Left ventricle myocardium inferior (tissue), 1 donor: ENCODE data around the gene TLL2. TPM values are rescaled to one million over a fixed set of nuclear protein-coding genes. Genes with fewer than 3 reads are reported as not detected.

ENCODE experiments used
- DNase-seq: peaks from one replicate; pipeline ENCODE4 v3.0.0-alpha.2; 2020
- H3K27ac ChIP-seq: fragments of 200-600 bp; replicated peaks from 2 replicates; pipeline ENCODE4 v1.8.0; 2021
- H3K27me3 ChIP-seq: fragments of 200-600 bp; 2 replicates; pipeline ENCODE4 v1.8.0; 2021; ENCODE audit warnings: low read depth
- H3K36me3 ChIP-seq: fragments of 200-600 bp; 2 replicates; pipeline ENCODE4 v1.8.0; 2021
- H3K4me1 ChIP-seq: fragments of 200-600 bp; 2 replicates; pipeline ENCODE4 v1.8.0; 2021
- H3K4me3 ChIP-seq: fragments of 200-600 bp; 2 replicates; pipeline ENCODE4 v1.8.0; 2021; ENCODE audit warnings: mild to moderate bottlenecking, moderate library complexity
- H3K9me3 ChIP-seq: fragments of 200-600 bp; replicated peaks from 2 replicates; pipeline ENCODE4 v1.8.0; 2021
- intact Hi-C: fragments of 100-400 bp; cut with micrococcal nuclease; formaldehyde crosslinking; loops from one replicate; pipeline ENCODE4 v1.11.0; 2022
- total RNA-seq: library from RNA; stranded (reverse); fragmentation: NEBNext Ultra II Directional; extraction: Animal tissue kit (Norgen Biotek cat#: 25700); gene quantifications from one replicate; pipeline ENCODE4 v1.2.1, GENCODE V29; 2021
- TF ChIP-seq, protein P1 (sequence below): fragments of 200-600 bp; IDR thresholded peaks from 2 replicates; pipeline ENCODE4 v1.8.0; 2021; ENCODE audit warnings: antibody characterized with exemption, mild to moderate bottlenecking, borderline replicate concordance
- donor health status: DM: no; HTN: yes; CAD: no; lungs with severe emphysema.

Gene TLL2
- total RNA-seq, 1 donor from 2014 or later: 7.0 TPM

DNA sequence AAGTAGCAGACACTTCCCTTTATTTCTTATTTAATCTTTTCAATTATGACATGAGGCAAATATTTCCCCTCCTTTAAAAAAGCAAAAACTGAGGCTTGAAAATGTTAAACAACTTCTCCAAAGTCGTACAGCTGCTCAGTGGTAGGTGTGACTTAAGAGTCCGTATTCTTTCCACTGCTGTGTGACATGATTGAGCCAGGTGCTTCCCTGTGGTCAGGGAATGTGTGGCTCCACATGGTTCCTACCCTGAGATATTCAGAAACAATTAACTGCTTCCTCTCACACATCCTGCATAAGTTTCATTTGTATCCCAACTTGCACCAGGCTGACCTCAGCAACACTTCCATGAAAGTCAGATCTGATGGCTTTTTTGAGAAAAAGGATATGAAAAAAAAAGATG is 168.5 kb downstream of the TLL2 start:
- TF ChIP-seq, protein P1, sequence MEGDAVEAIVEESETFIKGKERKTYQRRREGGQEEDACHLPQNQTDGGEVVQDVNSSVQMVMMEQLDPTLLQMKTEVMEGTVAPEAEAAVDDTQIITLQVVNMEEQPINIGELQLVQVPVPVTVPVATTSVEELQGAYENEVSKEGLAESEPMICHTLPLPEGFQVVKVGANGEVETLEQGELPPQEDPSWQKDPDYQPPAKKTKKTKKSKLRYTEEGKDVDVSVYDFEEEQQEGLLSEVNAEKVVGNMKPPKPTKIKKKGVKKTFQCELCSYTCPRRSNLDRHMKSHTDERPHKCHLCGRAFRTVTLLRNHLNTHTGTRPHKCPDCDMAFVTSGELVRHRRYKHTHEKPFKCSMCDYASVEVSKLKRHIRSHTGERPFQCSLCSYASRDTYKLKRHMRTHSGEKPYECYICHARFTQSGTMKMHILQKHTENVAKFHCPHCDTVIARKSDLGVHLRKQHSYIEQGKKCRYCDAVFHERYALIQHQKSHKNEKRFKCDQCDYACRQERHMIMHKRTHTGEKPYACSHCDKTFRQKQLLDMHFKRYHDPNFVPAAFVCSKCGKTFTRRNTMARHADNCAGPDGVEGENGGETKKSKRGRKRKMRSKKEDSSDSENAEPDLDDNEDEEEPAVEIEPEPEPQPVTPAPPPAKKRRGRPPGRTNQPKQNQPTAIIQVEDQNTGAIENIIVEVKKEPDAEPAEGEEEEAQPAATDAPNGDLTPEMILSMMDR: no peak
- Histone ChIP-seq H3K36me3 (no peaks in the 10 kb centered on the region), H3K4me1 (no peaks in the 10 kb centered on the region), H3K27ac (no peak overlapping the region), H3K4me3 (no peak overlapping the region), H3K9me3 (peaks cover 20% of the 10 kb centered on the region), H3K27me3 (no peaks in the 10 kb centered on the region)
- intact Hi-C loops: no loop called here
- no peak for DNase-seq

DNA sequence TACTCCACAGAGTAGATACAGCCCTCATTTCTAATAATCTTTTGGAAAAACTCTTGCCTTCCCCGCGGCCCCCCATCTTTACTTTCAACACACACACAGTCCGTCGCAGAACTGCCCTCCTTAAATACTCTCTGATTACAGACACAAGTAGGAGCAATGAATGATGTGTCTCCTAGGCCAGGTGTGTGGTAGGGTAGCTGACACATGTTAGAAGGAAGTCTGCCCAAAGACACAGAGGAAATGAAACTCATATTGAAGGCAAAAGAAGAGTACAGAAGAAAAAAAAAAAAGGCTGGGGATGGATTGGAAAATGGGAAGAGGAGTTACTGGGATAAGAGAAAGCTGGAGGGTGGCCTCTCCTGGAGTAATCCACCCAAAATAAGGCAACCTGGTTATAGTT is 169.5 kb downstream of the TLL2 start:
- TF ChIP-seq, protein P1: no peak
- H3K27ac ChIP-seq: no peak overlapping the region
- H3K4me3 ChIP-seq: no peak overlapping the region
- intact Hi-C loops: no loop called here
- H3K27me3 ChIP-seq: no peaks in the 10 kb centered on the region
- no peaks in the 10 kb centered on the region for H3K36me3 ChIP-seq
- H3K4me1 ChIP-seq: peaks cover 9% of the 10 kb centered on the region
- H3K9me3 ChIP-seq: peaks cover 20% of the 10 kb centered on the region
- no peak for DNase-seq

DNA sequence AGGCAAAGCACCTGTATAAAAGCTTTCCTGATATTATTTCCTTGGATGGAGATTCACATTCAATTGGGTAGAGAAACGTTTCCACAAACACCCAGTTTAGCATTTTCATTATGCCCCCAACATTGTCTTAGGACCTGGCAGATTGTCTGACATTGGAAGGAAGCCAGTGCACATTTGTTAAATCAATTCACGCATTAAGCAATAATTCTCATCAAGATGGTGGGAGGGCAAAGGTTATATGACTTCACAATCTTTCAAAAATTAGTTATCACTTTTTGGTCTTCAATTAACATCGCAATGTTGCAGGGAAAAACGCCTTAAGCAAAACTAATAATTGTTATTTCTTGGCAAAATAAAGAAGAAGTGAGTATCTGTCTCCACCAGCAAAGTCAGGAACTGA is 171.3 kb downstream of the TLL2 start:
- Histone ChIP-seq H3K27me3 (no peaks in the 10 kb centered on the region), H3K4me3 (no peak overlapping the region), H3K9me3 (peaks cover 20% of the 10 kb centered on the region), H3K4me1 (peaks cover 10% of the 10 kb centered on the region), H3K36me3 (no peaks in the 10 kb centered on the region), H3K27ac (no peak overlapping the region)
- intact Hi-C loops: no loop called here
- TF ChIP-seq, protein P1: no peak
- no peak for DNase-seq

DNA sequence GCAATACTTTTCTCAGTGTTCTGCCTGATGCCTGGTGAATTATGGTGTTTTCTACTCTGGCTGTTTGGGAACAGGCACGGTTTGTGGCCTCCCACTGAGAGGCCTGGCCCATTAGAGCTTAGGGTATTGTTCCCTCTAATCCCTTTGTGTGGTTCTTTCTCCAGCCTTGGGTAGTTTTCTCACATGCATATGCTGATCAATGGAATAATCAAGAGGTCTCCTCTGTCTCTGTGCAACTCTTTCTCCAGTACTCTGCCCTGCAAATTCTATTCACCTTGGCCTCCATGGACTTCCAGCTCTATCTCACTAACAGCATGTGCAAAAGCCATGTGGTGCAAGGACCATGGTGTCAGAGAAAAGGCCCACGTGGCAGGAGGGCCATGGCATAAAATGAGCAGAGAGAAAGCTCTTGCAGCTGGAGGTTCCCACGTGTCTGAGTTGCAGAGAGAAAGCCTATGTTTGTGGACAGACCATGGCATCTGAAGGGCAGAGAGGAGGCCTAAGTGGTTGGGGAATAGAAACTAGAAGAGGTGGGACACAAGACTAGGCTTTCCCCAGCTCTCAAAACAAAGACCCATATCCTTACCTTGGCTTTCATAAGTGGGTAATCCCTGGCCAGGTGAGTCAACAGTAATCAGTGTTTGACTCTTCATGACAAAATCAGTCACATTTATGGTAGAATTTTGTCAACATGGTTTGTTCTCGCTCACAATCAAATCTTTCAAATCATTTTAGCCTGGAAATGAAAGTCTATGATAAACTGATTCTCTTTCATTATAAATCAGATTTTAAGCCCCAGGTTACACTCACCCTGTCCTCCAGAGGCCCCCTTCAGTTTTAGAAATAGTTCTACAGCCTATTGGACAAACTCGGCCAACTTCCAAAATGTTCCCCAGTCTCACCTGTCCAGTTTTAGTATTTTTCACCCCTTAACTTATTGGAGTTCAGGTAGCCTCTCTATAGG is 172.2 kb downstream of the TLL2 start:
- intact Hi-C loops: no loop called here
- TF ChIP-seq, protein P1: no peak

DNA sequence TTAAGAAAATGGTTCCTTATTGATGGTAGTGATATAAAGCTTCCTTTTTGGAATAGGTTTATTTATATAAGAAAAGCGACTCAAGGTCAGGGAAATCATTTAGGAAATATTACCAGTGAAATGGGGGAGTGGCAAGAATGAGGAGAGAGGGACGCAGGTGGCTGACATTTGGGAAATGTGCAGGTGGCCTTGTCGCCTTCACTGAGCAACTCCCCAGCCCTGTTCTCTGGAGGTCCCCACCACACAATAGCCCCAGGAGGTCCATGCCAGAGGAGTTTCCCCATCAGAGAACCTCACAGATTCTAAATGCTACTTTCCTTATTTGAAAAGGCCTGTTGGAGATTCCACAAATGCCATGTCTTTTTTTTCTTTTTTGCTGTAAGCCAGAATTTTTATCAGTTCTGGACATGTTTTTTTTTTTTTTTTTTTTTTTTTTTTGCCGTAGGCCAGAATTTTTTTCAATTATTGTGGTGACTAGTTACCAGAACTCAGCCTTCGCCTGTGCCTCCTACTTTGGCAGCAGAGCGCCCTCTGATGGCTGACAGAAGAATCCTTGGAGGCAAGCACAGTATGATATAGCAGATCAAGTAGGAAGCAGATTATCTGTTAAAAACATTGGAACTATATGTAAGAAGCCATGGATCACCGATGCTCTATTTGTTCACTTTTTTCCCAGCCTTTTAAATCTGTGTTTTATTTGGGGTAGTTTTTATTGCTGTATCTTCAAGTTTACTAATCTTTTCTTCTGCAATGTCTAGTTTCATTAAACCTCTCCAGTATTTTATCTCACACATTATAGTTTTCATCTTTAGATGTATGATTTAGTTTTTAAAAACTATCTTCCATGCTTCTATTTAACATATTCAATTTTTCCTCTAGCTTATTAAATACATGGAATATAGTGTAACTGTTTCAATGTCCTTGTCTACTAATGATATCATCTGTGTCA is 173.5 kb downstream of the TLL2 start:
- Histone ChIP-seq H3K27ac (no peak overlapping the region), H3K4me3 (no peak overlapping the region), H3K36me3 (no peaks in the 10 kb centered on the region), H3K27me3 (peaks cover 4% of the 10 kb centered on the region), H3K9me3 (no peaks in the 10 kb centered on the region), H3K4me1 (peaks cover 10% of the 10 kb centered on the region)
- peak; percentile 39 for DNase-seq
- intact Hi-C loops: no loop called here
- TF ChIP-seq, protein P1: peak; percentile 73

More for the DNA sequence above, 172.2 kb downstream of the TLL2 start:
- Histone ChIP-seq H3K9me3 (peaks cover 12% of the 10 kb centered on the region), H3K4me1 (peaks cover 10% of the 10 kb centered on the region), H3K27ac (no peak overlapping the region), H3K27me3 (no peaks in the 10 kb centered on the region), H3K36me3 (no peaks in the 10 kb centered on the region), H3K4me3 (no peak overlapping the region)
- DNase-seq: no peak
